GM12892 (cell line): ENCODE data around the gene KIF6.

Source experiments
- DNase-seq: peaks from one replicate; pipeline ENCODE4 v3.0.0; 2011; ENCODE audit not compliant: insufficient read length
- FAIRE-seq: peaks from 2 replicates; lab custom pipeline; 2011; peaks lifted over from hg19 to GRCh38; lab: Jason Lieb, UNC
- POLR2A ChIP-seq: IDR thresholded peaks from 2 replicates; pipeline ENCODE4 v1.6.1; 2011; ENCODE audit warnings: low read depth, low read length, control low read depth
- POLR2AphosphoS5 ChIP-seq: IDR thresholded peaks from 2 replicates; pipeline ENCODE4 v1.6.1; 2011; ENCODE audit warnings: low read depth, low read length, control low read depth
- TAF1 ChIP-seq: IDR thresholded peaks from 2 replicates; pipeline ENCODE4 v1.6.1; 2011; ENCODE audit warnings: low read depth, mild to moderate bottlenecking, control low read depth, low read length, borderline replicate concordance

Gene KIF6

GRCh38 chr6:39432330-39433025 lies 292.7 kb downstream of the KIF6 start:
- DNase-seq (no peak), FAIRE-seq (no peak)
- TF ChIP-seq POLR2A (no peak), TAF1 (no peak), POLR2AphosphoS5 (no peak)

- DNase-seq = no peak
- FAIRE-seq = no peak
- TF ChIP-seq POLR2AphosphoS5 = no peak
- TF ChIP-seq TAF1 = no peak
- no peak for TF ChIP-seq POLR2A
Measured at GRCh38 chr6:39430871-39431523, 294.2 kb downstream of the KIF6 start.

GRCh38 chr6:39430446-39430845 lies 294.8 kb downstream of the KIF6 start:
- no peak for FAIRE-seq
- TF ChIP-seq TAF1 (no peak), POLR2A (no peak), POLR2AphosphoS5 (no peak)
- no peak for DNase-seq

- FAIRE-seq = no peak
- TF ChIP-seq TAF1 = no peak
- TF ChIP-seq POLR2AphosphoS5 = no peak
- no peak for DNase-seq
Measured at GRCh38 chr6:39428816-39429215, 296.4 kb downstream of the KIF6 start.

GRCh38 chr6:39428152-39428551 lies 297.1 kb downstream of the KIF6 start:
- no peak for FAIRE-seq

GRCh38 chr6:39426073-39426456 lies 299.1 kb downstream of the KIF6 start:
- no peak for FAIRE-seq
- TF ChIP-seq POLR2A (no peak), POLR2AphosphoS5 (no peak), TAF1 (no peak)
- DNase-seq = no peak

More at GRCh38 chr6:39428152-39428551, 297.1 kb downstream of the KIF6 start:
- no peak for TF ChIP-seq POLR2A
- TF ChIP-seq POLR2AphosphoS5 = no peak
- TF ChIP-seq TAF1 = no peak
- no peak for DNase-seq

- no peak for TF ChIP-seq POLR2AphosphoS5
- no peak for TF ChIP-seq TAF1
- no peak for TF ChIP-seq POLR2A
- DNase-seq (no peak), FAIRE-seq (no peak)
Measured at GRCh38 chr6:39425346-39426072, 299.7 kb downstream of the KIF6 start.

- FAIRE-seq (no peak), DNase-seq (no peak)
- TF ChIP-seq TAF1 (no peak), POLR2A (no peak), POLR2AphosphoS5 (no peak)
Measured at GRCh38 chr6:39424831-39425230, 300.4 kb downstream of the KIF6 start.

GRCh38 chr6:39422238-39422637 lies 303.0 kb downstream of the KIF6 start:
- TF ChIP-seq POLR2A = no peak
- TF ChIP-seq TAF1 = no peak
- TF ChIP-seq POLR2AphosphoS5 = no peak
- no peak for DNase-seq
- FAIRE-seq = no peak

- DNase-seq (no peak), FAIRE-seq (no peak)
- no peak for TF ChIP-seq TAF1
- TF ChIP-seq POLR2AphosphoS5 = no peak
- TF ChIP-seq POLR2A = no peak
Measured at GRCh38 chr6:39421383-39422225, 303.6 kb downstream of the KIF6 start.
